Stimulated activated naive CD8-positive, alpha-beta T cell treated with anti-CD3 and anti-CD28 coated beads, Interleukin-15, Interleukin-2, amounts not matched to agents 100 ng/mL and 50 ng/mL, for 24 hours (primary cell): ENCODE measurements around the gene KRT20.

Source experiments
- H3K27ac Mint-ChIP-seq: one replicate; pipeline ENCODE4 v1.8.0; 2021; ENCODE audit warnings: mild to moderate bottlenecking, mixed read lengths
- H3K27me3 Mint-ChIP-seq: one replicate; pipeline ENCODE4 v1.8.0; 2021; ENCODE audit warnings: mixed read lengths
- H3K36me3 Mint-ChIP-seq: one replicate; pipeline ENCODE4 v1.8.0; 2021; ENCODE audit warnings: low read depth, mixed read lengths
- H3K4me1 Mint-ChIP-seq: one replicate; pipeline ENCODE4 v1.8.0; 2021; ENCODE audit warnings: low read depth, mixed read lengths
- H3K4me3 Mint-ChIP-seq: one replicate; pipeline ENCODE4 v1.8.0; 2021; ENCODE audit warnings: mild to moderate bottlenecking, mixed read lengths
- H3K9me3 Mint-ChIP-seq: one replicate; pipeline ENCODE4 v1.8.0; 2021; ENCODE audit warnings: mixed read lengths

Gene KRT20

DNA sequence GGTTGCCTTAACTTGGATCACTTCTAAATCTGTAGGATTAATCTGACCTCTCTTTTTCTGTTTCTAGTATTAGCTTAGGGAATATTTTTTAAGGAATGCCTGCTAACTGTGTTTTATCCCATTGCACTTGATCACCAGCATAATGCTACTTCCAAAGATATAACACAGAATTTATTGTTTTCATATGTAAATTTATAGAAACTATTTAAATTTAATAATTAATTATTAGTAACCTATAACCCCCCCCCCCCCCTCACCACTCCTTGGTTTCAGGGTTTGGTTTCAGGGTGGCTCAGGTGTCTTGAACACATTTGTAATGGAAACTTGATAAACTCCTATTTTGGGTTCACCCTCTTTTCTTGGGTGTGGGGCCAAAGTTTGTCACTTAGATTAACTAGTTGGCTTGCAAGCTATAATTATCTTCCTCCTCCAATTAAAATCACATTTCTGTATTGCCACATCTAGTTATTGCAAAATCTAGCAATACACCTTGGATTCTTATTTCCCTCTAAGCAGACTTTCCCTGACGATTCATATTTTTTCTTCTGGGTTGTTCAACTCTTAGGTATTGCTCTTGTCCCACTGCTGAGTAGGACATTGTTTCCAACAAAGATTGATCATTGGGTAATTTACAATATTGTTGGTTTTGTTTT lies 36.3 kb downstream of the KRT20 start:
- Mint-ChIP-seq H3K9me3 (no peaks in the 10 kb centered on the region), H3K36me3 (no peaks in the 10 kb centered on the region), H3K27ac (no peak overlapping the region), H3K4me1 (no peaks in the 10 kb centered on the region), H3K27me3 (peaks cover 37% of the 10 kb centered on the region), H3K4me3 (no peak overlapping the region)

DNA sequence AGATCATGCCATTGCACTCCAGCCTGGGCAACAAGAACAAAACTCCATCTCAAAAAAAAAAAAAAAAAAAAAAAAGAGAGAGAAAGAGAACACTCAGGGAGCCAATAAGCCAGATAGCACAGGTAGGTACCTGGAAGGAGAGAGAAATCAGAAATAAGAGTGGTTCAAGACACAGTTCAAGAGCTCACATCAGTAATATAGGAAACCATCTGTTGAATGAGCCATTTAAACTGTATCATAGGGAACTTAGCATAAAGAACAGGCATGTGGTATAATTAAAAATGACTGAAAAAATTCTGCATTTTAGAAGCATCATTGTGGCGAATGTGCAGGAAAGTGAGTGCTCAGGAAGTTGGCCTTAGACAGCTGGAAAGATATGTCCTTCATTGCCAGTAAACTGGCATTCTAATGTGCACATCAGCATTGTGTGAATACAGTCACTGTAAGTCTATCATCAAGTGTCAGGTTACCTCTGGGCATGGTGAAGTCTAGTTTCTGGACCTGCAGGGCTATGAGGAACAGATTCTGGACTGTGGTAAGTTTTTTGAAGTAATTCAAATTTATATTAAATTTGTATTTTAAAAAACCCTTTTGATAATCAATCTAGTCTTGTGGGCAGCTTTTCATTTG lies 38.4 kb downstream of the KRT20 start:
- no peak overlapping the region for H3K27ac Mint-ChIP-seq
- no peaks in the 10 kb centered on the region for H3K9me3 Mint-ChIP-seq
- peaks cover 40% of the 10 kb centered on the region for H3K27me3 Mint-ChIP-seq
- no peak overlapping the region for H3K4me3 Mint-ChIP-seq
- no peaks in the 10 kb centered on the region for H3K36me3 Mint-ChIP-seq
- no peaks in the 10 kb centered on the region for H3K4me1 Mint-ChIP-seq

GRCh38 chr17:40844671-40845107 lies 40.4 kb downstream of the KRT20 start:
- H3K4me1 Mint-ChIP-seq: no peaks in the 10 kb centered on the region
- no peaks in the 10 kb centered on the region for H3K36me3 Mint-ChIP-seq
- H3K9me3 Mint-ChIP-seq: no peaks in the 10 kb centered on the region
- H3K27me3 Mint-ChIP-seq: peaks cover 36% of the 10 kb centered on the region
- no peak overlapping the region for H3K4me3 Mint-ChIP-seq
- no peak overlapping the region for H3K27ac Mint-ChIP-seq

DNA sequence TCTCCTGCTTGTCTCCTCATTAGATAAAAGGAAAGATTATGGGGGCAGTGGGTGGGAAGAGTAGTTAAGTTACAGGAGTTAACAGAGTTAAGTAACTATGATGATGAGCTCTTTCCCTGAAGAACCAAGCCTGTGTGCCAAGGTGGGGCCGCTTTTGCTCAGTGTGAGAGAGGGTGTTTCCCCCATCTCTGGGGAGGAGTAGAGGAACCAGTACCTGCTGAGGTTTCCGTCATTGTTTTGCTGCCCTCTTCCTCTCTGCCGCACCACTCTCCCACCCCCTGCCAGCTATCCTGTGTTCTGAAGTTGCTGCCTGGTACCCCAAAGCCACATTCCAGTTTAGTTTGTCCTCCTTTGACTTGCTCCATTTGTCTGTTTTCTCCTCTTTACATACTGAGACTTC lies 41.8 kb downstream of the KRT20 start:
- Mint-ChIP-seq H3K4me3 (no peak overlapping the region), H3K27ac (no peak overlapping the region), H3K27me3 (peaks cover 31% of the 10 kb centered on the region), H3K36me3 (no peaks in the 10 kb centered on the region), H3K4me1 (no peaks in the 10 kb centered on the region), H3K9me3 (no peaks in the 10 kb centered on the region)

GRCh38 chr17:40841246-40841645 lies 43.8 kb downstream of the KRT20 start:
- Mint-ChIP-seq H3K9me3 (no peaks in the 10 kb centered on the region), H3K27me3 (peaks cover 22% of the 10 kb centered on the region), H3K4me3 (no peak overlapping the region), H3K4me1 (no peaks in the 10 kb centered on the region), H3K36me3 (no peaks in the 10 kb centered on the region), H3K27ac (no peak overlapping the region)

DNA sequence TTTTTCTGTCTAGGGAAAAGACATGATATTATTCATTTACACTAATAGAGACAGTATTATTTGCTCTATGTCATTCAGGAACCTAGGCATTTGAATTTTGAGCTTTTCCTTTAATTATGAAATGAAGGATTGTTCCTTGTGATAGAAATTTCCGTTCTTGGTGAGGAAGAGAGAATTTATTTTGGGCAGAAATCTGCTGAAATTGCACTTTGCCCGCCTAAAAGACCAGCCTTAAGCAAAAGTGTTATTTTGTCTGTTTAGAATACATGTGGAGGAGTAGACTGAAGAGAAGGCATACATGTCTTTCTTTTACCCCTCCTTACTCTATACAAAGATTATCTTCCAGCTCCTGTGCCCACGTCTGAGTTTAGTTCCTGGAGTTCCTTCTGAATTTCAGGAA lies 45.8 kb downstream of the KRT20 start:
- no peaks in the 10 kb centered on the region for H3K9me3 Mint-ChIP-seq
- peaks cover 5% of the 10 kb centered on the region for H3K36me3 Mint-ChIP-seq
- H3K4me1 Mint-ChIP-seq: no peaks in the 10 kb centered on the region
- H3K4me3 Mint-ChIP-seq: no peak overlapping the region
- H3K27me3 Mint-ChIP-seq: peaks cover 12% of the 10 kb centered on the region
- no peak overlapping the region for H3K27ac Mint-ChIP-seq

DNA sequence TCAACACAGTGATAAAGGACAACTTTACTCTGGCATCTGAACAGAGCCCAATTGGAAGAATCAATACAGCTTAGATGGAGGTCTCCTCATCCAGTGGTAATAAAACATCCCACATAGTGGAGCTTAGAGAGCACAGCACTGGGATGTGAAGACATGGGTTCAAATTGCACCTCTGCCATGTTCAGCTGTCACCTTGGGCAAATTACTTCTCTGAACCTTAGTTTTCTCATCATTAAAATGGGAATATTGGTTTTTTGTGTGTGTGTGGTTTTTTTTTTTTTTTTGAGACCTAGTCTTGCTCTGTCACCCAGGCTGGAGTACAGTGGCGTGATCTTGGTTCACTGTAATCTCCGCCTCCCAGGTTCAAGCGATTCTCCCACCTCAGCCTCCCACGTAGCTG lies 49.0 kb downstream of the KRT20 start:
- Mint-ChIP-seq H3K4me1 (no peaks in the 10 kb centered on the region), H3K36me3 (peaks cover 9% of the 10 kb centered on the region), H3K27ac (no peak overlapping the region), H3K27me3 (no peaks in the 10 kb centered on the region), H3K9me3 (no peaks in the 10 kb centered on the region), H3K4me3 (no peak overlapping the region)

DNA sequence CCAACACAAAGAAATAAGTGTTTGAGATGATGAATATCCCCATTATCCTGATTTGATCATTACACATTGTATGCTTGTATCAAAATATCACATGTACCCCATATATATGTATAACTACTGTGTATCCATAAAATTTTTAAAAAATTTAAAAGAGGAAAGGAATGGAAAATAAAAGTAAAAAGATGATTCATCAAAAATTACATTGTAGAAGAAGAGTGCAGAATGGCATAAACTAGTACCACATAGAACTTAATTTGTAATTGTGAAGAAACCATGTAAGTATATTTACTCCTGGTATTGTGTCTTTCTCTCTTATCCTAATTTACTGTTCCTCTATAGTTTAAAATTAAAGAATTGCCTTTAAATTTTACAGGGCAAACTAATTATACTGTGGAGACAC lies 51.2 kb downstream of the KRT20 start:
- peaks cover 19% of the 10 kb centered on the region for H3K36me3 Mint-ChIP-seq
- no peak overlapping the region for H3K27ac Mint-ChIP-seq
- H3K27me3 Mint-ChIP-seq: no peaks in the 10 kb centered on the region
- H3K4me1 Mint-ChIP-seq: no peaks in the 10 kb centered on the region
- no peaks in the 10 kb centered on the region for H3K9me3 Mint-ChIP-seq
- no peak overlapping the region for H3K4me3 Mint-ChIP-seq

DNA sequence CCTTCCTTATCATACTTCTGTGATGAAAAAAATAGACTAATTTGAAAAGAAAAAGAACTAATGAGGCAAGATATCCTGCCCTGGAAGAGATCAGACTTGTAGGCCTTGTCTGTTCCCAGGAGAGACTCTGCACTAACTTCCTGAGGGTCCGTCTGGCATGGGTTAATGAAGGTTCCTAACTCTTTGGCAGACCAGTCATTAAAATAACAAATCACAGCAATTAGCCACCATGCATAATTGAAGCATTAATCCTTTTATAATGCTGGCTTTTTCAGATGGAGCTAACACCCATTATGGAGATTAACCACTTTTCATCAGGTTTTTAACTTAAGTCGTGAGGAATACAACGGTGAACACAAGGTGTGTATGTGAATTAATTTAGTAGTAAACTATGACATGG lies 52.2 kb downstream of the KRT20 start:
- H3K4me3 Mint-ChIP-seq: no peak overlapping the region
- peaks cover 23% of the 10 kb centered on the region for H3K36me3 Mint-ChIP-seq
- no peaks in the 10 kb centered on the region for H3K9me3 Mint-ChIP-seq
- no peaks in the 10 kb centered on the region for H3K27me3 Mint-ChIP-seq
- peaks cover 3% of the 10 kb centered on the region for H3K4me1 Mint-ChIP-seq
- H3K27ac Mint-ChIP-seq: no peak overlapping the region

- H3K4me3 Mint-ChIP-seq: no peak overlapping the region
- H3K27ac Mint-ChIP-seq: no peak overlapping the region
- H3K9me3 Mint-ChIP-seq: no peaks in the 10 kb centered on the region
- peaks cover 23% of the 10 kb centered on the region for H3K36me3 Mint-ChIP-seq
- peaks cover 10% of the 10 kb centered on the region for H3K4me1 Mint-ChIP-seq
- peaks cover 9% of the 10 kb centered on the region for H3K27me3 Mint-ChIP-seq
These were observed 54.8 kb downstream of the KRT20 start for GRCh38 chr17:40830085-40830776.

DNA sequence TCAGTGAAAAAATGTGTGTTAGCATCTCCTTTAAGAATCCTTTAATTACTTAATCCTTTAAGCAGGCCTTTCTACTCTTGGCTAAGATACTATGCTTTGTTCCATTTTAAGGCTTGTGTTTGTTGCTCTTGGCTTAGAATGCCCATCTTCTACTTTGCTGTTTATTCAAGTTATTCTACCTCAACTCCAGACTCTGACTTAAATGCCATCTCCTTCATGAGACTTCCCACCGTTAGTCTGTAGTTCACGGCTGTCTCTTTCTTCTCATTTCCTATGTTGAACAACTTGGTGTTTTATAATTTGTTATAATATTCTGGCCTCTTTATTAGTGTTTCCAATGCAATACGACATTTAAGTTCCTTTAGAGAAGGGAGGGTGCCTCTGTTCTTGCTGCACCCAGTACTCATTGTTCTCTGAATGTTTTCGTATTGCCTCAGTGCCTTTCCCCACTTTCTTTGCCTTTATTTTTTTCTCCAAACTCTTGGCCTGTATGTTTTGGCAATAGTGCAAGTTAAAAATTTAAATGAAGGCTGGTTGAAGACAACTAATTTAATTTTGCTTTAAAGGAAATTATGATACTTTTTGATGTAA lies 56.5 kb downstream of the KRT20 start:
- Mint-ChIP-seq H3K4me1 (peaks cover 16% of the 10 kb centered on the region), H3K4me3 (no peak overlapping the region), H3K9me3 (no peaks in the 10 kb centered on the region), H3K36me3 (peaks cover 17% of the 10 kb centered on the region), H3K27me3 (peaks cover 12% of the 10 kb centered on the region), H3K27ac (no peak overlapping the region)

DNA sequence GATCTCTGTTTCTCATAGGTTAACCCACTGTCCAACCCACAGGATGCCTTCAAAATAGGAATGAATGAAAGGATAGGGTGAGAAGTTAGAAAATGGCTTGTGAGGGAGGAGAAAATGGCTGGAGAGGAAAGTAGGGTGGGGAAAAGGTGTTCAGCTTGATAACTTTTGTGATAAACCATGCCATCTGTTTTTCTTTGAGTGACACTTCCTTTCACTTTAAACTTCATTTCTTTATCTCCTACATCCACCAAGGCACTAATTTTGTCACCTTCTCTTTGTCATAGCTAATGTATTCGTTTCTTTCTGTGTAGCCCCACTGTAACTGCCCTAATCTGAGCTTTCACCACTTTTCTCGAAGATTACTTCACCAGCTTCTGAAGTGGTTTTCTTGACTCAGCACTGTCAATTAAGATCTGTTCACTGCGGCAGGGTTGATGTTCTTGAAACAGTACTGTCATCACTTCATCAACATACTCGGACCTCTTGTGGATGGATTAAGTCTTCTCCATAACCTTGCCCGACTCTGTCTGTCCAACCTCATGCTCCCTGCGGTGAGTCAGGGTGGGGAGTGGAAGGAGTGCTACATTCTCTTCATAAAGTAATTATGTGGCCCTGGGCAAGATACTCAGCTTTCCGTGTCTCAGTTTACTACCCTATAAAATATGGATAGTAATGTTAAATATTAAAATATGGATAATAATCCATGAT lies 57.1 kb downstream of the KRT20 start:
- H3K36me3 Mint-ChIP-seq: peaks cover 14% of the 10 kb centered on the region
- no peaks in the 10 kb centered on the region for H3K9me3 Mint-ChIP-seq
- peaks cover 16% of the 10 kb centered on the region for H3K4me1 Mint-ChIP-seq
- no peak overlapping the region for H3K27ac Mint-ChIP-seq
- no peak overlapping the region for H3K4me3 Mint-ChIP-seq
- H3K27me3 Mint-ChIP-seq: peaks cover 12% of the 10 kb centered on the region
